Femur (tissue), 1 donor: ENCODE results near the gene WDR64.
"Not testable (repeated sequence)": the region's sequence is repeated elsewhere in the genome, so short reads cannot be mapped to it uniquely, and the experiment has no call there.

Experiments
- DNase-seq: peaks from one replicate; pipeline ENCODE4 v3.0.0-alpha.2; 2017

The WDR64 gene

DNA sequence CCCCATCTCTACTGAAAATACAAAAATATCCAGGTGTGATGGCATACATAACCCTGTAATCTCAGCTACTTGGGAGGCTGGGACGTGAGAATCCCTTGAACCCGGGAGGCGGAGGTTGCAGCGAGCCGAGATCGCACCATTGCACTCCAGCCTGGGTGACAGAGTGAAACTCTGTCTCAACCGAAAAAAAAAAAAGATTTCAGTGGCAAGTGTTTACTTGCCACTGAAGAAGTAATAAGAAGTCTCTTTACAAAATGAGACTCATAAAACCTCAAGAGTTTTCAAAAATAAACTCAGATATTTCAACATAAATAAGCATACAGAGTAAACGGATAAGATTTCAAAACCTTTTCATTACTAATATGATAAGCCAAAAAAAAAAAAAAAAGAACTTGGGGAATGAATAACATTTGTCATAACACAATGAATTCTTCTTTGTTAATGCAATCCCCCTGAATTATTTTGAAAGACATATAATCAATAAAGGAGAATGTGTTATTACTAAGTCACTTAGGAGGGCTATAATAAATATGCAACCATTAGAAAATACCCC lies 161.8 kb downstream of the WDR64 start:
- DNase-seq: no peak

DNA sequence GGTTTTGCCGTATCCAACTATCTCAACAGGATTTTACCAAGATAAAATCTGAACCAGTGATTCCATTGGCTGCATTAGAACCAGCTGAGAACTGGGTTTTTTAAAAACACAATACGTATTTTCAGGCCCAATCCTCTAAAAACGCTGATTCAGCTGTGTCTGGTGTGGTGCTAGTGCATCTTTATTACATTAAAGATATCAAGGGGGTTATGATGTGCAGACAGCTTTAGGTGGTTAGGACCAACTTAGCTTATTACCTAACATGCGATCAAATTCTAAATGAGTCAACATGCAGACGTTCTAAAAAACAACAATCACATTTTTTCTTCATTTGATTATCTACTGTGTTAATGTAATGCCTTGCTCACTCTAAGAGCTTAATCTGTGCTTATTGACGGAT lies 163.9 kb downstream of the WDR64 start:
- no peak for DNase-seq

DNA sequence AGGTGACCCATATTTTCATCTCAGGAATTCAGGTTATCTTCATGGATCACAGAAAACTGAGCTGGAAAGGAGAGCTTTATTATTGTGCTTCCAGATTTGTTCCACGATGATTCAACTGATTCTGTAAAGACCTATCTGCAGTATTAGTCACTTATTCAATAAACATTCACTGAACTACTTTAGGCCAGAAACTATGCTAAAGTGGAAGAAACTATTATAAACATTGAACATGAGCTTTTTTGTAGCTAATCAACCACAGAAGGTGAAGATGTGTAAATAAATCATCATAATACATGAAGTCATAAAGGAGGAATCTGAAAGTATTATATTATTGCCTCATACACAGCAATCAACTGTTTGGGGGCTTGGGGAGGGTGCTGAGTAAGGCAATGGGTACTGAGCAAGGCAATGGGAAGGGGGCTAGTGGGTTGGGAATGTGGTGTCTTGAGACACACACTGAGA lies 165.3 kb downstream of the WDR64 start:
- no peak for DNase-seq

DNA sequence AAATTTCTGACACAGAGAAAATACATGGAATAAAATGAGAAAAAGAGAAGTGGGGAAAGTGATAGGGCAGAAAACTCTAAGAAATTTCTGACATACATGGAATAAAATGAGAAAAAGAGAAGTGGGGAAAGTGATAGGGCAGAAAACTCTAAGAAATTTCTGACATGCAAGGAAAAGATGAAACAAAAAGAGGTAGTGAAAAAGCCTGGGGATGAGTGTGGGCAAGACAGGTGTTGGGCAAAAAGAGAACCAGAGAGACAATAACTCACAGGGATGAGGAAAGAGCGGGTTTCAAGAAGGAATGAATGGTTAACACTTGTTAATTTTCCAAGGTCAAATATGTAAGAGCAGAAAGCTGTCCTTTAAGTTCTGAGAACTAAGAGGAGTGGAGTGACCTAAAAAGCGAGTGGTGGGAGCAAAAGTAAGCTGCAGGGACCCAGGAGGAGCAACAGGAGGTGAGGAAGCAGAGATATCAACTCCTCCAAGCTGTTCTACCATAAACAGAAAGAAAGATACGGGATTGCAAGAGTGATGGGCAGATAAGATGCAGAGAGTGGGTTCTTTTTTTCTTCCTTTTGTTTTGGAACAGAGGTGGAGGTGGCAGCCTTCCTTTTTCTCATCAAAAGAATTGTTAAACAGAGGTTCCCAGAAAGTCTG lies 166.0 kb downstream of the WDR64 start:
- DNase-seq: no peak

DNA sequence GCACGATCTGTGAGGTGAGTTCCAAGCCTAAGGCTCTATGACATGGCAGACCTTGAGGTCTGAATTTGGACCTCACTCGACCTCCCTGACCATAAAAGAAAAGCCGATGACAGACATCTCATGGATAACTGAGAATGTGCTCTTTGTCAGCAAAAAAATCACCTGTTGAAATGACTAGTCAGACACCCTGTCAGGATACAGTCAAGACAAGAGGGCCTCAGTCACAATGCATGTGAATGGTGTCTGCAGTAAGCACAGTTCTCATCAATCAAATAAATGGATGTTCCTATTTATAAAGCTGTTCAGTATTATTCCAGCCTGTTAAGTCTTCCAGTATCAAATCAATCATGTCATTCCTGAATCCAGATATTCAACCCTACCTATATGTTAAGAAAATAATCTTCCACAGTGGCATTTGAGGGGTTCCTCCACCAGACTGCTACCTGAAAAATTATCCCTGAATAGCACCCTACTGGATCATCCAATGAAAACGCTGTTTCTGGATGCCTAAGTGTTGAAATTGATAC lies 167.3 kb downstream of the WDR64 start:
- no peak for DNase-seq

DNA sequence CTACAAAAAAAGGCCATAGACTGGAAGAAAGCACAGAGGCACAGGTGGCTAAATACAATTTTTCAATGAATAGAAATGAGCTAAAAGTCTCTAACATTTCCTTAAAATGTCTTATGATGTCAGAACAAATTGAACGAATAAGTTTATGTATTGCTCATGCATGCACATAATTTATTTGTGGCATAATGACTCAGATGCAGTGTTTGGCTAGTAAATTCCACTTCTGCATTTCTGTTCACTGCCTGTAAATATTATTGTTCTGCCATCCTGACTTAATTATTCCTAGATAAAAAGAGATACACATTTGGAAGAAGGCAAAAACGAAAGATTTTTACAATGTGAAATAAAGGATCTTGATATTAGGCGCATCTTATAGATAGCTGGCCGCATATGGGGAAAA lies 169.3 kb downstream of the WDR64 start:
- DNase-seq: no peak

DNA sequence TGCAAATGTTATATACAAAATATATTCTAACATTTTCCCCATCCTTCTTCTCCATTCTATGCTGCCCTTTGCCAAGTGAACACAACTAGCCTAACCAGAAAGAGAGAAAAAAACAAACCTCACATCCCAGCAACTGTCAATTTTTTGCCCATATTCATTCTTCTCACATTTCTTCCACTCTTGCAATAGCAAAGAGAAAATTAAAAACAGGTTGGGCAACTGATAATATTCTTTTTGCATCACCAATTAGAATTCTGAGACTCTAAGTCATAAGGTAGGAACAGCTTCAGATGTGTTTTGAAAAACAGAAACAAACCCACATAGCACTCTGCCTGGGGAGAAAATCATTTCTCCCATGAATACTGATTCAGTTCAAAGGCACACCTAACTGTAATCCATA lies 170.8 kb downstream of the WDR64 start:
- DNase-seq: no peak

DNA sequence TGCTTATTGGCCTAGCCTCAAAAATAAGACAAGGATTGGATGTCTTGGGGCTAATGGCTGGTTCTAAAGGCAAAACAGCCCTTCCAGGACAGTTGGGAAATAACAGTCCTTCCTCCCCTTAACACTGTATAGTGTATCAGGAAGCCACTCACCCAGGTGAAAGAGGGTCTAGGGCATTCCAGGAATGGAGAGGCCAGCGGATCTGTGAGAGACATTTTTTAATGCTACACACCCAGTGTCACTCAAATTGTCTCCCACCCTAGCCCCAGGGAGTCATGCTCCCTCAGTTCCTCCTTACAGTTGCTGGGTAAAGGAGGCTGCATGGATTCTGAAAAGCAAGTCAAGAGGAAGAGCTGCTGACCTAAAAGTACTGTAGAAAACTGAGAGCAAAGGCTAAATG lies 171.8 kb downstream of the WDR64 start:
- DNase-seq: no peak

DNA sequence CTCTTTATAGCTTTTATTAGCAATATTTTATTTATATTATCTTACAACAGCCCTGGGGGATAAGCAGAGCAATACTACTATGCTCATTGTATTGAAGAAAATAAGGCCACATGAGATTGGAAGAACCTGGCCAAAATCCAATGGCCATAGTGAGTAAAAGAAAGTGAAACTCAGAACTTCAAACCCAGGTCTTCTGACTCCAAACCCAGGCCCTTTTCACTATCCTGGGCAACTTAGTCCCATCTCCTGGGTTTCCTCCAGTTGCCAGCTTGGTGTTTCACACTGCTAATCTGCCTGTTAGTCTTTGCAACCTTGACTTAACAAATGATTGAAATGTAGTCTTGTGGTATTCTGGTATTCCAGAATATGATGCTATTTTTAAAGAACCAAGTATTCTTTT lies 173.5 kb downstream of the WDR64 start:
- DNase-seq: no peak

DNA sequence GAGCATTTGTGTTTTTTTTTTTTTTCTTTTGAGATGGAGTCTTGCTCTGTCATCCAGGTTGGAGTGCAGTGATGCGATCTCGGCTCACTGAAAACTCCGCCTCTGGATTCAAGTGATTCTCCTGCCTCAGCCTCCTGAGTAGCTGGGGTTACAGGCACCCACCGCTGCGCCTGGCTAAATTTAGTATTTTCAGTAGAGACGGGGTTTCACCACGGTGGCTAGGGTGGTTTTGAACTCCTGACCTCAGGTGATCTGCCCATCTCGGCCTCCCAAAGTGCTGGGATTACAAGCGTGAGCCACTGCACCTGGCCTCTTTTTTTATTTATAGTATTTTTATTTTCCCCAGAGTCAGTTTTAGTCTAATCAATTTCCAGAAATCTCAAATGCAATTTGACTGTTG lies 174.5 kb downstream of the WDR64 start:
- not testable (repeated sequence) for DNase-seq

DNA sequence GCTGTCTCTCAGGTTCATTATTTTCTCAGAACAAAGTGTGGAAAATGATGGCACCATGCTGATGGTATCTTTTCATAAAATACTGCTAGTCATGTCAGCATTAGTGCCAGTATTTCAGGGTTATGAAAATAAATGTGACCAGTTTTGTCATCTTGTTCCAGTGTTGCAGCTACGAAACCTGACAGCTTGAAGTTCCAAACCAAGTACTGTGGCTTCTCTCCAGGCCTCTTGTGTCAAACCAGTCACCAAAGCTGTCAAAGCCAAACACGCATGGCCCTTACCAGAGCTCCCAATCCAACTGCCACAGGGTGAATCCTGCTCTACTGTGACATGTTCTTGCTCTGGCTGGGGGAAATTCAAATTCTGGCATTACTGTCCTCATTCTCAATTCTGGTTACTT lies 175.2 kb downstream of the WDR64 start:
- no peak for DNase-seq

DNA sequence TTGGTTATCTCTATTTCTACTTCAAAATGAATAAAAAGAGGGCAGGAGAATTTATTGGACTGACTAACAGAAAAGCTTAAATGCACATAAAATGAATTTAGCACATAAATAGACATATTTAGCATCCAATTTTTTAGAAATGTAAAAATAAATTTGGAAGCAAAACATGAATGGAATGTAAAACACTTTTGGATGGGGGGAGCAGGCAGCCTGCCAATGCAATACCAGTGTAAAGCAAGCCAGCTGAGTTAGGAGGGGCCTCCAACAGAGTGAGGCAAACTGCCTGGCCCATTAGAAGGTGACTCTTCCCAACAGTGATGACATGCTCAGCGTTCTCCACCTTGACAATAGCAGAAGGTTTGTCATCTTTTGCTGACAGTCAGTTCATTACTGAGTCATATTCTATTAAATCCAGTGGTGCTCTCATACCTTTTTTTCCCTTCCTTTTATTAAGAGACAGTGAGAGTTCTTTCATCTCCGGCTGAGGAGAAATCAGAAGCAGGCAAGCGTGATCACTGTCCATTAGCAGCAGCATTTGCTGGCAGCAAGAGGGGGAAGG lies 176.5 kb downstream of the WDR64 start:
- DNase-seq: no peak

DNA sequence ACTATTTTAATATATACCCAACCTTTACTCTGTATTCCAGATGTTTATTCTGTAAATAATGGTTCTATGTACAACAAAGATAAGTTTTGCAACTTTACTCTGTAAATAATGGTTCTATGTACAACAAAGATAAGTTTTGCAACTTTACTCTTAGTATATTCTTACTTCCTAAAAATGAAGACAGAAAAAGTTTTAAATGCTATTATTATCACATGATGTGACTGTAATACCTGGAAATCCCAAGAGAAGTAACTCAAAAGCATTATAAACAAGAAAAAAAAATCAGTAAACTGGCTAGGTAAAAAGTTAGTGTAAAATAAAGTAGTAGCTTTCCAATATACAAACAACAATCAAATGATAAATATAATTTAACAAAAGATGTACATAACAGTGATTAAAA lies 177.4 kb downstream of the WDR64 start:
- no peak for DNase-seq

DNA sequence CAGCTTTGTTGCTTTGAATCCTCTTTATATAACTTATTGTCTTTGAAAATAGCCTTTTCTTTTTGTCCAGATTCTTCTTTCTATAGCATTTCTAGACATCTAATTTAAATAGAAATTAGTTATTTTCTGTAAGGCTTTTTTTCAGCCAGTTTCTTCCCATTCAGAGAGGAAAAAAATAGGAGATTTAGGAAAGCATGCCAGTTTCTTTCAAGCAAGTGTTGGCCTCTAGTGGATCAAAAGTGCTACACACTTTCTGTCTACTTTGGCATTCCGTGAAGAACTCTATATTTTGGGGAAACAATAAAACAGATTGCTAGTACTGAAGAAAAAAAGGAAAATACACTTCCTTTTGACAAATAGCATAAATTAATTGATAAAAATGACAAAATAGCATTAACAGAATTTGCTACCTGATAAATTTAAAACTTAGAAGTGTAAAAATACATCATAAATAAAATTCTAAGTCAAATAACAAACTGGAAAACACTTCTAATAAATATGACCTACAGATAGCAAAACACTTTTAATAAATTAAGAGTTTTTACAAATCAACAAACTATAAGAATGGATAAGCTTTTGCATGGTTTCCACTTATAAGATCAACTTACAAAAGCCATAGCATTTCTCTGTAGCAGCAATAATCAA lies 182.8 kb downstream of the WDR64 start:
- no peak for DNase-seq

DNA sequence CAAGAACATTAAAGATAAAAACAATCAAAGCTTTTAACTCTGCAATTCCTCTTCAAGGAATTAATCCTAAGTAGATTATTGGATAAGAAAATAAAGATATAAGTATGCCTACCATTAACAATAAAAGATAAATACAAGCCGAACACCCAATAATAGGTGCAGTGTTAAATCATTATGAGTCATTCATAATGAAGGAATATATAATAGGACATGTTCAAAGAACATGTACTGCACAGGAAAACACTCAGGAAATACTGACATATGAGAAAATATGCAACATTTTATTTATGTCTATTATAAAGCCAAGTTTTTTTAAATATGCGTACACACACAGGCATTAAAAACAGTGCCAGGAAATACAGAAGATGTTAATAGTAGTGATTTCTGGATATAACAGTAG lies 184.9 kb downstream of the WDR64 start:
- DNase-seq: no peak

DNA sequence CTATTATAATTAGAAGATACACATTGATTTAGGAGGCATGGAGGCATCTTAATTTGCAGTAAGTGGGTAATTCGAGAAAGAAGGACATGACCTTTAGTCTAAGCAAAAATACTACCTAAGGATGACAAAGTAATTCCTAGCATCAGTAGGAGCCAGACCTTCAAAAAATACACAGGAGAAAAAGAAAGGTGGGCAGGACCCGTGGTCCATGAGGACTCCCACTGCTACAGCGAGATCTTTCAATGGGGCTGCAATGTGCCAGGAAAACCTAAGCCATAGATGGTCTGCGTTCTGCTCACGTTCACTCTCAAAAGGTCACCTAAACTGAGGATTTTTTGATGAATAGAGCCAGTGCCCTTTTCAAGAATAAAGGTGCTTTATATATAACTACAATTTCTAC lies 185.3 kb downstream of the WDR64 start:
- no peak for DNase-seq

DNA sequence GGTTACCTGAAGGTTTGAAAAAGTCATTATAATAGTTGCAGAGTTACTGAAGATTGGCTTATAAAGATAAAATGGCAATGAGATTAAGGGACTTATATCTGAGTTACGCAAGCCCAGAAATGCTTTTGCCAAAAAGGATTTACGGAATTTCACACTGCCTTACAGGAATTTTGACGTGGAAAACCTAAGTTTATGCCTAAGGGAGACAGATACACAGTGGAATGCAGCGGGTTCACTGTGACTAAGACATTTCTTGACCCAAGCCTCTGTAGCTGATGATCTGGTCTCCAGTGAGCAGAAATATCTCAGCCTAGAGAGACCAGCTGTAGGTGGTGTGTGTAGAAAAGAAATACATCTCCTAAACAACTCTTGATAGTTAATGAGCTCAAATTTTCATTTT lies 185.8 kb downstream of the WDR64 start:
- DNase-seq: no peak

DNA sequence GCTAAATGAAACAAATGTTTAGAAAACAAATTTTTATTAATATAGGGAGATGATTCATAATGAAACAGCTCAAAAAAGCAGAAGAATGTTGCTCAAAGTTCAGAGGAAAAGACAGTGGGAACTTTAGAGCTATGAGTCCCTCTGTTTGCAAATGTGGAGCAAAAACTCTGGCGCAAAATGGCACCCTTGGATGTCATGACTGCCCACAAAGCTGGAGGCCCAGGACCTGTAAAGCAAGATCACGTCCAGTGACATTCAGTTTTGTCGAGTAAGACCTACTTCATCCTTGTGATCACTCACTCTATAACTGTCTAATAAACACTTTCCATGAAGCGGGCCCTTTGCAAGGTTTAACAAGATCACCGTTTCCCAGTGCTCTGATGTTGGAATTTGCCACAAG lies 186.8 kb downstream of the WDR64 start:
- DNase-seq: no peak

DNA sequence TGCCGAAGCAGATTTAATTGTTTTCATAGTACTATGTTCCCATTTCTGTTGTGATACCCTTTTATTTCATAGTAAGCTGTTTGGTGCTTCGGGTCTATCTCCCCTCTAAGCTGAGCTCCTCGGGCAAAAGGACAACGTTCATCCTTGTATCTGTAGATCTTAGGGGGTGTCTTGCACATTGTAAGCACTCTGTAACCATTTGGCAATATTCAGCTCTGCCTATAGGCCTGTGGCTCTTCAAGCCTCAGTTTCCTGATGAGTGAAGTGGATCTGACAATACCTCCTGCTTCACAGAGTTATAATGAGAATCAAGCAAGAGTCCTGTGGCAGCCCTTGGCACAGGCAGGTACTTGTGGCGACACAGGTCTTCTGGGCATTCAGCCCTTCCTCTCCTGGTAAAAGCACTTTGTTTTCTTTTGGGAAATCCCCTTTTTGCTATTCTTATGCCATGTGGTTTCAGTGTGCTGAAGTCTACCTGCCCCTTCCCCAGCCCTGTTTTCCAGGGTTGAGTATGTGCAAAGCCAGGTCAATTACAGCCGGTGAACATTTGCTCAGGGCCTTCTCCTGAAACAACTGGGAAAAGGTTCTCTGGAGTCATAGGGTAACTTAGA lies 187.4 kb downstream of the WDR64 start:
- no peak for DNase-seq

DNA sequence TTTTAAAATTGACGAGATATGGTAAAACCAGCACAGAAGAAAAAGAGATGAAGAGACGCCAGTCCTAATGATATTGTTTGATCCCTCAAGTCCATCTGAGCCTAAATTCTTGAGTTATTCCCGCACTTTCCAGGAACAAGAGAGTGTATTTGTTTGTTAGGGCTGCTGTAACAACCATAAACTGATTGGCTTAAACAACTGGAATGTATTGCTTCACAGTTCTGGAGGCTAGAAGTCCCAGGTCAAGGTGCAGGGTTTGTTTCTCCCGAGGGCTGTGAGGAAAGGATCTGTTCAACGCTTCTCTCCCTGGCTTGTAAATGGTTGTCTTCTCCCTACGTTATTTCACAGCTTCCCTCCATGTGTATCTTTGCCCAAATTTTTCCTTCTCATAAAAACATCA lies 188.1 kb downstream of the WDR64 start:
- DNase-seq: no peak

DNA sequence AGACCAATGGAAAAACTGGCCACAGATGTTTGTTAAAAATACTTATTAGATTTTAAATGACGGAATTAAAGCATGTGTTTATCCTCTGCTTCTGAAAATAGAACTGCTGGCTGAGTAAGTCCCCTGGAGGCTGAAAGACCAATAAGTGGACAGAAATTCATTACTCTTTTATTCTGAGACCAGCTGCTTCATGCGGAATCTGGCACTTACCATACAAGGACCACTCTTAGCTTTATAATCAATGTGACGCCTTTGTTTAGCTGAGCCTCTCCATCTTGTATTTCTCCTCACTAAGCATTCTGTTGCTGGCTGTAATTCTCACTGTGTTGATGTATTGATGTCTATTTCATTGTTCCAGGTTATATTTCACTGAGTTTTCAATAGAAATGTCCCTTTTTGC lies 189.6 kb downstream of the WDR64 start:
- DNase-seq: no peak

DNA sequence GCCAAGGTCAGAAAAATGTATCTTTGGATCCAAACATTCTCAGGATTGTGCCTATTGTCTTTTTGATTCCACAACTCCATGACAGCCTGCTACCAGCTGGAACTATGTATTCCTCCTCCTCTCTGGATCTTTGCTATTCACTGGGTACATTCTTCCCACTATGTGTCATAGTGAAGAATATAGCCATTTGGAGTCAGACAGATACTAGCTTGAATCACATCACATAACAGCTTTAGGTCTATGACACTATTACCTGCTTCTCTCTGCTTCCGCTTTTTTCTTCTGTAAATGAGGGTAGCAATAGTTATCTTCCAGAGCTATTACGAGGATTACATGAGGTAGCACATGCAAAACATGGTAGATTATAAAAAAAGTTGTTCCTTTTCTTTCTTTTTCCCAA lies 190.5 kb downstream of the WDR64 start:
- no peak for DNase-seq

DNA sequence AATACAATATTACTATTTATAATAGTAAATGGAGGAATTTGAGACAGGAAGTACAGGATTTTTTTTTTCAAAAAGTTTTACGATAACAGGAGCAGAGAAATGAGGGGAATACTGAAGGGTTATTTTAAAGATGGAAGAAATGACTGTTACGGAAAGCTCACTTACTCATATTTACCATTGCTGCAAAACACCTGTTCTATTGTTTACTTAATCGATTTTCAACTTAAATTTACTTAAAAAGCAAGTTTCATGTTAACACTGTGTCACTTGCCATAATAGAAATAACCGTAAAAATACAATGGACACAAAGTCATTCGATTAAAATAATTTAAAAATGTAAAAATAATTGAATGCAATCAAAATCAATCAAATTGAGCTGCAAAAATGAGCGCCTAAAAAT lies 192.5 kb downstream of the WDR64 start:
- DNase-seq: no peak

DNA sequence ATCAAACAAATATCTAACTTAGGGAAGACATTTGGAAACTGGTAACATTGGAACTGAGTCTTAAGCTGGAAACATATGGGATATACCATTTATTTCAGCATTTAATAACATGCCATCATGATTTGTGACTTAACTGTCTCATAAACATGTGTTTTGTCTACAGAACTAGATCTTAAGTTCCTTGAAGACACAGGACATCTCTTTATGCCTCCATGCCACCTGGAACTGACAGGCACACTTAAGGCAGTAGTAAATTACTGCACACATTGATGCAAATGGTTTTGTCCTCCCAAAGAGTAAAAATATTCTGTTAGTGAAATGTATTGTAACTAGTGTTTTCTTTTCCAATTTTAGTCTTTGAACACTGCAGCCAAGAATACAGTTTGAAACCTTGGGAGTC lies 194.3 kb downstream of the WDR64 start:
- no peak for DNase-seq
